D341Med (cell line): ENCODE measurements around the gene CREBBP.
A peak's percentile ranks its signal among the peaks of the same experiment; 100 is the strongest.

ENCODE experiments used
- DNase-seq: peaks from one replicate; pipeline ENCODE4 v3.0.0; 2012; ENCODE audit warnings: low spot score

The CREBBP gene

GRCh38 chr16:3879887-3880564 is 487 bp downstream of the CREBBP start:
- DNase-seq = peak; percentile 90

DNA sequence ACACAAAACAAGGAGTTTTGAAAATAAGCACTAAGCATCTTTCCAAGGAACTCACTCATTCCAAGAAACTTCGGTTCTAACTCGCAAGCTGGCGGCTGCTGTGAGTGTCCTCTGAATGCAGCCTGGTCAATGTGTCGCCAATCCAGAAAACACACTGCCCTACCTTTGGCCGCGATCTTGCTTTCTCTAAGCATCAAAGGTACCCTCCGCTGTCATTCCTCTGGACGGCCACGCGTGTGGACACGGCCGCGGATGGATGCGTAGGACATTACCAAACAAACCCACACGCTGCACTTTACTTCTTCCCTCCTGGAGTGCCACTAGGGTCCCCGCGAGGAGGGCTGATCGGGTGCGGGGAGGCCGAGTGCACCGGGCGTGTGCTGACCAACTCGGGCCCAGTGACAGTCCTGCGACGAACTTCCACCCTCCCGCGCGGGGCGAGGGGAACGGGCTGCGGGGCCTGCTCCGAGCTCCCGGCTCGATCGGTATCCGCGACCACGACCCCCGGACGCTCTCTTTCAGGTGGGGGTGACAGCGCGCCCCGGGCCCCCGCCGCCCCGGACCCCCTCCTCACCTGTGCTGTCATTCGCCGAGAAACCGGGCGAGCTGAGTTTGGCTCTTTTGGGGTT is 1.1 kb downstream of the CREBBP start:
- DNase-seq = peak; percentile 58

- no peak for DNase-seq
These were observed 1.9 kb downstream of the CREBBP start for GRCh38 chr16:3878610-3879009.

DNA sequence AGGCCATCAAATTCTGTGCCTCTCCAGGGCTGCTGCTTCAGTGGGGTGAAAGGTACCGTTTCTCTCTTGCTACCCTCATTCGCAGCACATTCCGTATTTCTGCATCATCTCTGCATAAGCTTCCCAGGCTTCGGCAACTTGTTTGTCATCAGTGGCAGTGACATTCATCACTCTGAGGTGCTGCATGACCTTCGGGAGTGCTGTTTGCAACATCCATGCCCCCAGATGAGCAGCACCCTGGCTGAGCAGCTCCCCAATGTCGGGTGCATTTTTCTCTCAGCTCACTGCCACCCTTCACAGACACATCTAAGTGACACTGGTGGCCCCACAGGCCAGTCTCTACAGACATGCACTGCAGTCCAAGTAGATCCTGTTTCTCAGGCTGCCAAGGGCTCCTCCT is 3.8 kb downstream of the CREBBP start:
- no peak for DNase-seq

DNA sequence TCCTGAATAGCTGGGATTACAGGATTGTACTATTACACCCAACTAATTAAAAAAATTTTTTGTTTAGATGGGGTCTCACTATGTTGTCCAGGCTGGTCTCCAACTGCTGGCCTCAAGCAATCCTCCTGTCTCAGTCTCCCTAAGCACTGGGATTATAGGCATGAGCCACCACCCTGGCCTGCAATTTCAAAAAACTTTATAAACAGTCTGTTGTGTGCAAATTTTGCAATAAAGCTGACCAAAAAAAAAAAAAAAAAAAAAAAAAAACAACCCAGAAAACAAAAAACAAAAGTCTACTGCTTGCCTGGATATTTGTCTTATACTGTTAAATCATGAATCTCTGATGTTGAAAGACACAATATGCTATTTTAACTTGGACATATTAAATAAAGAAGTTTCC is 4.4 kb downstream of the CREBBP start:
- DNase-seq = no peak

GRCh38 chr16:3874794-3875692 is 5.5 kb downstream of the CREBBP start:
- no peak for DNase-seq

DNA sequence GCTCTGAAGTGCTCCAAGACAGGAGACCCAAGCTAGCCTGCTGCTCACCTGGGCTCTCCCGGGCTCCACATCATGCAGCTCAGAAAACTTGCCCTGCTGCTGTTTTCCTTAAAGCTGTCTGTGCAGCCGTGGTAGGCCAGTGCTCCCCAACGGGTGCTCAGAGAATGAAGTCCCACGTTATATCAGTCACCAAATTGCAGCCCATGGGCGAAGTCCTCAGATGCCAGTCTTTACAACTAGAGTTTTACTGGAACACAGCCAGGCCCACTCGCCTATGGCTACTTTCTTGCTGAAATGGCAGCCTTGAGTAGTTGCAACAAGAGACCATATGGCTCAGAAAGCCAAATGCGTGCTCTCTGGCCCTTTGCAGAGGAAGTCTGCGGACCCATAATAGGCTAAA is 6.3 kb downstream of the CREBBP start:
- DNase-seq = no peak

GRCh38 chr16:3873482-3874173 is 6.9 kb downstream of the CREBBP start:
- no peak for DNase-seq

DNA sequence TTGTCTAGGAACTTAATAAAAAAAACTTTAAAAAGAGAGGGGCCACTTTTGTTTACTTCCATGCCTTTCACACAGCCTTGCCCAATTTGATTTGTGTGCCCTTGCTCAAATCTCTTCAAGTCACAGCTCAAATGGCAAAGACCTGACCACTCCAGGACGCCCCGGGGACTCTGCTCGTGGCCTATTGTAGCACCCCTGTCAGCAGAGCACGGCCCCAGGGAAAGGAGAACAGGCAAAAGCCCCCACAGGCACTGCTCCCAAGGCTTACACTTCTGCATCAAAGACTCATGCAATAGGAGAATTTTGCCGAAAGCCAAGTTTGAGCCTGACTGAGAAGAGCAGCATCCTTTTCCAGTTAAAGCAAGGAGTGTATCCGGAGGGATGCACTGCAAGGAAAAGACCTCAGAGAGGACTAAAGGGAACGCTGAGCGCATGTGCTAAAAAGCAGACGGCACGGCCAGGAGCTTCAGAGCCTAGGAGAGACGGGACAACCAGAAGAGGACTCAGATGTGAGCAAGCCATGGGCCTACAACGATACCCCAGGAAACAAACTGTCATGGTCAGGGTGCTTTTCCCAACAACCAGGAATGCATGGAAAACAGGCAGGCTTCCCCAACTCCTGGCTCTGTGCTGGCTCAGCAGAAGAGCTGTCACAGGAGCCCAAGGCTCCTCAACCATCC is 8.2 kb downstream of the CREBBP start:
- no peak for DNase-seq

DNA sequence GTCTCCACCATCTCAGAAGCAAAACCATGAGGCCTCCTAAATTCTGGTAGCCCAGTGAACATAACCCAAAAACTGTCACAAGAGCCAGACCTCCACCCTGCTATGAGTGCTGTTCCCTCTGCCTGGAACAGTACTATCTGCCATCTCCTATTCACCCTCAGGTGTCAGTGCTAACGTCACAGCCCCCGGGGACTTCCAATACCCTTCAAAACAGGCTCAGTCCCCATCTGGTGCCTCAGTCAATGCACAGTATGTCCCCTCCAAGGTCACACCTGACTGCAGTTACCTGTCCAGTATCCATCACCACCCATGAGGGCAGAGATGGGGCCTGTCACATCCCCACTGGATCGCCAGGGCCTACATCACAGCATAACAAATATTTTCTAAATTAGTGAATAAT is 11.5 kb downstream of the CREBBP start:
- no peak for DNase-seq

DNA sequence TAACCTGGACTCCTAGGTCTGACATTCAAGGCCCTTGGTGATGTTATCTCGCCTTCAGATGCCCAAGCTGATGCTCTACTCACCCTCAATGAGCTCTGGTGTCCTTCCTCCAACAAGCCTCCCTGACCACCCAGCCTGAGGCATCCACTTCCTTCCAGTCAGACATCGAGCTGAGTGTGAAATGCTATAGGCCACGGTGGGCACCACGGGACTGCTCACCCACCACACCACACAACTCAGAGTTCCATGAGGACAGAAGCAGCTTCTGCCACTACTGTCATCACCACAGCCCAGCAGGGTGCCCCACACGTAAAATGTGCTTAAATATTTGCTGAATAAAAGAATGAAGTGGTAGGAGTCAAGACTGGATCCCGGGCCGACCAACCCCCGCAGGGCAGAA is 12.0 kb downstream of the CREBBP start:
- DNase-seq = no peak

- no peak for DNase-seq
These were observed 13.6 kb downstream of the CREBBP start for GRCh38 chr16:3866703-3867431.

DNA sequence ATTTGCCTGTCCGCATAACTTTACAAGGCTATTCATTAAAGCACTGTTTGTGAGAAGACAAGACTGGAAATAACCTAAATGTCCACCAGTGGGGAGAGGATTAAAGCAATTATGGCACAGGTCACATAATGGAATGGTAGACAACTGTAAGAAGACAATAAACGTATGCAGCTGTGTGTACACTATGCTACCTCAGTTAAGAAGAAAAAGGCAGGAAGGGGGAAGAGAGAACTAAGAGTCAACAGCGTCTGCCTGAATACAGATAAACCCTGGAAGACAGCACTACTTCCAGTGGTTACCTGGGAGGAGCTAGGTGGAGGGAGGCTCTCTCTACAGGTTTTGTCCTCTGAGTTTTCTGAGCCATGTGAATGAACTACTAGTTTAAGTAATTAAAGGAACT is 15.3 kb downstream of the CREBBP start:
- no peak for DNase-seq

GRCh38 chr16:3864562-3864961 is 16.0 kb downstream of the CREBBP start:
- DNase-seq = no peak

- no peak for DNase-seq
These were observed 16.9 kb downstream of the CREBBP start for GRCh38 chr16:3863587-3863986.

DNA sequence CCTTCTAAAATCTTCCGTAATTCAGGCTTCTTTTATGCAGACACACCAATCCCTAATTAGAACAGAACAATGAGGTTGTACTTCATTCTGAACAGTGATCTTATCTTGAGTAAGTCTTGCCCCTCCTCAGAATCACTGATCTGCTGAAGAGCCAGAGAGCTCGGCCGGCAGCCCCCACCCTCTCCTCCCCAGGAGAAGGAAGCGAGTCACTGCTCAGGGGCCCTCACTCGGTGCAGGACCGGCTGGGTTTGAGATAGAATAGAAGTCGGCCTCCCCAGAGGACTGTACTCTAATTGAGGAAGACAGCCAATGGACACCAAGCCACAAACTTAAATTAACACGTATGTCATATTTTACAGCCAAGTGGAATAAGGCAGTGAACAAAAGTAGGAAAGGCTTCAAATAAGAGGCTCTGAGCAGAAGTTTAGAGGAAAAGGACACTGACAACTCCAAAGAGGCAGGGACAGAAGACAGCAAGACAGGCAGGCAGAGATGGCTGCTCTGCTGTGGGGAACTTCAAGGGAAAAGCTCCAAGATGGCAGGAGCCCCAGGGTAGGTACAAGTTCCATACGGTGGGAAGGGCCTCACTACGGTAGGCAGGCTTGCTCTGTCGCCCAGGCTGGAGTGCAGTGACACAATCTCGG is 18.6 kb downstream of the CREBBP start:
- no peak for DNase-seq

DNA sequence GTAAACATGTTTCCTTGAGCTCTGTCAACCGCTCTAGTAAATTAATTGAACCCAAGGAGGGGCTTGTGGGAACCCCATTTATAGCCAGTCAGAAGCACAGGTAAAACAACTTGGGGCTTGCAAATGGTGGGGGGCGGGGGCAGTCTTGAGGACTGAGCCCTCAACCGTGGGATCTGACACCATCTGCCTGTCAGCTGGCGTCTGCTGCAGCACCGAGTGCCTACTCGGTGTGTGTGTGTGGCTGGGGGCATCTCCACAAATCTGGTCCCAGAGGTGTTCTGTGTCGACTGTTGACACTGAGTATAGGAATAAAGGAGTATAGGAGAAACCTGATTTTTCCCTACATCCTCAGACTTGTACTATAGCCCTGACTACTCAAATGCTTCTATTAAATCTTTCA is 20.6 kb downstream of the CREBBP start:
- peak; percentile 51 for DNase-seq

GRCh38 chr16:3858801-3859200 is 21.7 kb downstream of the CREBBP start:
- DNase-seq = no peak

GRCh38 chr16:3857189-3858043 is 23.1 kb downstream of the CREBBP start:
- no peak for DNase-seq
